ENCODE measurements around the gene RERE.

The RERE gene

DNA sequence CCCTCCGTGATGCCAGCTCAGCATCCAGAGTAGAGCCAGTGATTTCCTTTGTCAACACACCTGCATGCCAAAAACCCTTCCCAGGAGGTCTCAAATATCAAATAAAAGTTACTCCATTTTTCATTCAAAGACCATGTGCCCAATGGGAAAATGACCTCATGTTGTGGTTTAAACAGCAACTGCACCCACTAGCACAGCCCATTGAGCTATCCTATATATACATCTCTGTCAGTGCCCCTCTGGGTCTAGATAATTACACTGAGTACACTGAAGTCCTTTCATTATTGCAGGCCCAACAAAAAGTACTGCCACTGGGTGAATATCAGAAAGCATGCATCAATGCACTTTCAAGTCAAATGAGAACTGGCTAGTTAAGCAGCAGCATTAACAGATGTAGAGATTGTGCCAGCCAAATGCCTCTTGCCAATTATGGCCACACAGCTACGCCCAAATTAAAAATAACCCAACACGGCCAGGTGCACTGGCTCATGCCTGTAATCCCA, 381.8 kb downstream of the RERE start:
- DNase-seq, result no peak

- no peak for DNase-seq
Measured at GRCh38 chr1:8434101-8434500, 383.3 kb downstream of the RERE start.

DNA sequence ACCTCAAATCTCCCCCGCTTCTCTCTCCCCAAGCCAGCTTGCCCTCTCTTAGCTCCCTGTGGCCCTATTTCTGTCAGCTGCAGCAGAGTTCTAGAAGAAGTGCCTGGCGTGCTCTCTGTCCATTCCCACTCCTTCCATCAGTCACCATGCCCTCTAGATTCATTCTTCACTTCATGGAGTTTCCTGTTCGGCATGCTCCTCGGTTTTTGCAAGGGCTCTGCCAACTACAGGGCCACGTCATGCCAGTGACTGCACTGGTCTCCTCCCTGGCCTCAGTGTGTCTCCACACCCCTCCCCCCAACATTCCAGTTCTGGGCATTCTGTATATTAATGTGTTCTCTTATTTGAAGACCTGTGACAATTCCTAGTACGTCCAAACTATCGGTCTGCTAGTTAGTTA, 385.7 kb downstream of the RERE start:
- DNase-seq, result no peak

DNA sequence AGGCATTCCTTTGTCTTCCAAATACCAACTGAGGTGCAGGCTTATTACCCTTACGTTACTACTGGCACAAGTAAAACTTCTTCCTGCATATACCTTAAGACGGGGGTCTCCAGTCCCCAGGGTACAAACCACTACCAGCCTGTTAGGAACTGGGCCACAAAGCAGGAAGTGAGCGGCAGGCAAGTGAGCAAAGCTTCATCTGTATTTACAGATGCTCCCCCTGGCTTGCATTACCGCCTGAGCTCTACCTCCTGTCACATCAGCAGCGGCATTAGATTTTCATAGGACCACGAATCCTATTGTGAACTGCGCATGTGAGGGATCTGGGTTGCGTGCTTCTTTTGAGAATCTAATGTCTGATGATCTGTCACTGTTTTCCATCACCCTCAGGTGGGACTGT, 386.4 kb downstream of the RERE start:
- peak; percentile 65 for DNase-seq

GRCh38 chr1:8430476-8430875, 387.0 kb downstream of the RERE start:
- no peak for DNase-seq

DNA sequence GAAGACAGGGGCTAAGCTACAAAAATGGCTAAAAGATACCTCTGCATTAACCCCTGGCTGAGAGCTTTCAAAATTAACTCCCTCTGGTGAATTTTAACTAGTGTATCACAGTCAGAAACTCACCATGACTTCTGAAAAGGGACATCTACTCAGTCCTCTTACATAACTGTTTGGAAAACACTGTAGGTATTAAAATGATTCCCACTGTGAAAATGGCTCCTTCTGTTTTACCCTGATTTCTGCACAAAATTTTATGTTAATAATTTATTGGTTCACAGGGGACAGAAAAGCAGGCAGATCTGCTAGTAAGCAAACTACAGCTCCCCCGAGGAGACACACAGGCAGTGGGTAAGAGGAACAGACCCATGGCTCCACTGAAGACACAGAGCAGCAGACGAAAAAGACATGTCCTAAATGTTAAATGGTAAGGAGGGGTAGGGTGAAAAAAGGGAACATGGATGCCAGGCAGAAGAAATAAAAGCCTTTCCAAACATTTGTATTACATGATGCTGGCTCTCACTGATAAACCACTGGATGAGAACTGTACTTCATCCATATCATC, 387.8 kb downstream of the RERE start:
- no peak for DNase-seq

DNA sequence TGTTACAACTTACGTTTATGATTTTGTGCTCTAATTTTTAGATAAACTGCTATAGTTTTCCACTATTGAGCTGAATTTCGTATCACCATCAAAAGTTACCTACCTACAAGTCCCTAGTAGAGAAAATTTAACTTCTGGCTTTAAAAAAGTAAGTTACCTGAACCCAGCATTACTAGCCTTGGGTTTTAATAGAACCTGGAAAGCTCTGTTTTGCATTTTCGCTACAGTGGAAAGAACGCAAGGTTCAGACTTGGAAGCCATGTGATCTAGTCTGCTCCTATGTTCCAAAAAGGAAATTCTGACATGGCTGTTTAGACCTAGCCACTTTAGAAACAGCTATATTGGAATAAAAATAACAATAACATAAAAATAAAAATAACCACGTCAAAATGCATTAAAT, 389.0 kb downstream of the RERE start:
- no peak for DNase-seq

GRCh38 chr1:8427986-8428385, 389.5 kb downstream of the RERE start:
- DNase-seq, result no peak

DNA sequence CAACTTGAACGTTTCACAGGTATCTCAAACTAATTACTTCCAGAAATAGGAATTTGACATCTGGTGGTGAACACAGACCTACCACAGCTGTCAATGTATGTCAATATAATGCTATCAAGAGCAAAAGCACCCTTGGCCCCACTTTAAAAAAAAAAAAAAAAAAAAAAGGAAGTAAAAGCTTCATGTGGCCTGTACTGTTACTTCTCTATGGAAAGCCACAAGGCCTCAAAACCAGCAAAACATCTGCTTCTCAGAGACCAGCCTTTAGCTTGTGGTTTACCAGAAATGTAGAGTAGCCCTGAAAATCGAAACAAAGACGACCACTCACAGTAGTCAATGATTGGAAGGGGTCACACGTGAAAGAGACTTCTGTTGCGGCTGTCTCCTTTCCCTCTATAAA, 389.9 kb downstream of the RERE start:
- DNase-seq, result no peak

- DNase-seq, result no peak
Measured at GRCh38 chr1:8426996-8427395, 390.4 kb downstream of the RERE start.

- DNase-seq, result no peak
Measured at GRCh38 chr1:8425781-8426161, 391.7 kb downstream of the RERE start.

- DNase-seq, result no peak
Measured at GRCh38 chr1:8425150-8425780, 392.2 kb downstream of the RERE start.

- DNase-seq, result peak; percentile 79
Measured at GRCh38 chr1:8424539-8425116, 392.8 kb downstream of the RERE start.

- DNase-seq, result peak; percentile 89
Measured at GRCh38 chr1:8423692-8424538, 393.5 kb downstream of the RERE start.

- DNase-seq, result peak; percentile 78
Measured at GRCh38 chr1:8423269-8423691, 394.2 kb downstream of the RERE start.

DNA sequence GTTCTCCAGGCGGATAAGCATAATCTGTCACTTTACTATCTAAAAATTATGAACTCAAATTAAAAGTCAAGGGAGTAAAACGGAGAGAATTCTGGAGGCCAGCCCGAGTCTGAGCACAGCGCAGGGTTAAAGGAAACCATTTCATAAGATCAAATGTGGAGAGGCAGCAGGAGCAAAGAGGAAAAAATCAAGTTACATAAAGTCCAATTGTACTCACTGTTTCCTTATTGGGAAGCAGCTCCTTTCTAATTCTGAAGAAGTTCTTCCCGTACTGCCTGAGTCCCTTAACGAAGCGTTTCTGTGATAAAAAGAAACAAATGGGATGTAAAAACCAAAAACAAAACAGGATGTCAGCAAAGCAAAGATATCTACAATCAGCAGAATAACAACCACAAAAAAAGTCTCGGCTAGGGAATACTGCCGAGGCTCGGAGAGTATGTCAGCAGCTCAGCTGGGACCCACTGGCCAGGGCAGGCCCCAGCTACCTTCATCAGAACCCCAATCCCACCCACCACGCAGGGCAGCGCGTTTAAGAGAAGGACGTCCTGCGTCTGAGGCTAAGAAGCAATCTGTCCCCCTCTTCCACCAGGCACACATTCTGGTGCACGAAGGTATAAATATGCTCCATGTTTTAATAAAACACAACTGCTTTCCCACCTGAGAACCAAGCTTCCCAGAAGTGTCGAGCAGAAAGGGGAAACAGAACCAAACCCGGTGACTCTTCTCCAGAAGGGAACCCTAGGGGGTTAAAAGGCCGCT, 394.8 kb downstream of the RERE start:
- DNase-seq, result no peak

DNA sequence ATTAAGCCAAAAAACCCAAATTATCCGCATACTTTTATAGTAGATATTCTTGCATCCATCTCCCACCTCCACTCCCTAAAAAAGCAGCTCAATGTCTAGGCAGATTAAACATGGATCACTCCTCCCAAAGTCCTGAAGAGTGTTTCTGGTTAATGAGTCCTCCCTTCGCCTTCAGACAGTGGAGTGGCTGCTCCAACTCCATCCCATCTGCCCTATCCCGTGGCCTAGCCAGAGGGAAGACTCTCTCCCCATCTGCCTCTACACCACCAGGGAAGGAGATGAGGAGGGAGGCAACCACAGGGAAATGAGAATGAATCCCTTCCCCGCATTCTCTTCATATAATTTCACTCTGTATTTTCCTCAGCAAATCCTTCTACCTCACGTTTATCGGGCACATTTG, 395.7 kb downstream of the RERE start:
- DNase-seq, result no peak

- no peak for DNase-seq
Measured at GRCh38 chr1:8420318-8420717, 397.1 kb downstream of the RERE start.

- DNase-seq, result no peak
Measured at GRCh38 chr1:8419861-8420260, 397.6 kb downstream of the RERE start.

GRCh38 chr1:8419172-8419571, 398.3 kb downstream of the RERE start:
- DNase-seq, result no peak

- no peak for DNase-seq
Measured at GRCh38 chr1:8418301-8418700, 399.1 kb downstream of the RERE start.

GRCh38 chr1:8417625-8418024, 399.8 kb downstream of the RERE start:
- DNase-seq, result no peak

- no peak for DNase-seq
Measured at GRCh38 chr1:8416881-8417280, 400.6 kb downstream of the RERE start.
